ENCODE measurements around the gene CTDSPL2. TPM values are rescaled to one million over a fixed set of nuclear protein-coding genes. Genes with fewer than 3 reads are reported as not detected.
A peak's percentile ranks its signal among the peaks of the same experiment; 100 is the strongest.
"Not testable (repeated sequence)": the region's sequence is repeated elsewhere in the genome, so short reads cannot be mapped to it uniquely, and the experiment has no call there.

CTDSPL2 gene
- polyA plus RNA-seq, 1 donor from 2014 or later = 78.1 TPM

- no peak overlapping the region for H3K9ac ChIP-seq (ENCODE audit: low read length)
- no peaks in the 10 kb centered on the region for H3K27me3 ChIP-seq (ENCODE audit: insufficient read depth, low read depth, low read length)
- no peak overlapping the region for H3K4me2 ChIP-seq (ENCODE audit: low read length)
- no peak for TF ChIP-seq SMC3 (conservative IDR thresholded peaks at IDR 0.05; ENCODE audit: poor library complexity)
- TF ChIP-seq MXI1 (conservative IDR thresholded peaks at IDR 0.05; ENCODE audit: poor library complexity, severe bottlenecking) = no peak
- TF ChIP-seq EP300 (conservative IDR thresholded peaks at IDR 0.05; ENCODE audit: poor library complexity, severe bottlenecking) = no peak
- TF ChIP-seq, protein P1, sequence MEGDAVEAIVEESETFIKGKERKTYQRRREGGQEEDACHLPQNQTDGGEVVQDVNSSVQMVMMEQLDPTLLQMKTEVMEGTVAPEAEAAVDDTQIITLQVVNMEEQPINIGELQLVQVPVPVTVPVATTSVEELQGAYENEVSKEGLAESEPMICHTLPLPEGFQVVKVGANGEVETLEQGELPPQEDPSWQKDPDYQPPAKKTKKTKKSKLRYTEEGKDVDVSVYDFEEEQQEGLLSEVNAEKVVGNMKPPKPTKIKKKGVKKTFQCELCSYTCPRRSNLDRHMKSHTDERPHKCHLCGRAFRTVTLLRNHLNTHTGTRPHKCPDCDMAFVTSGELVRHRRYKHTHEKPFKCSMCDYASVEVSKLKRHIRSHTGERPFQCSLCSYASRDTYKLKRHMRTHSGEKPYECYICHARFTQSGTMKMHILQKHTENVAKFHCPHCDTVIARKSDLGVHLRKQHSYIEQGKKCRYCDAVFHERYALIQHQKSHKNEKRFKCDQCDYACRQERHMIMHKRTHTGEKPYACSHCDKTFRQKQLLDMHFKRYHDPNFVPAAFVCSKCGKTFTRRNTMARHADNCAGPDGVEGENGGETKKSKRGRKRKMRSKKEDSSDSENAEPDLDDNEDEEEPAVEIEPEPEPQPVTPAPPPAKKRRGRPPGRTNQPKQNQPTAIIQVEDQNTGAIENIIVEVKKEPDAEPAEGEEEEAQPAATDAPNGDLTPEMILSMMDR (IDR thresholded peaks at IDR 0.05; ENCODE audit: poor library complexity, severe bottlenecking) = no peak
- TF ChIP-seq TAF1 (IDR thresholded peaks at IDR 0.05; ENCODE audit: low read depth) = no peak
- no peak for TF ChIP-seq POLR2AphosphoS5 (IDR thresholded peaks at IDR 0.05)
- TF ChIP-seq RAD21 (conservative IDR thresholded peaks at IDR 0.05) = no peak
- H3K4me3 ChIP-seq (ENCODE audit: low read length) = no peak overlapping the region
- no peak overlapping the region for H2AFZ ChIP-seq (ENCODE audit: low read depth, low read length)
- no peaks in the 10 kb centered on the region for H4K20me1 ChIP-seq (ENCODE audit: insufficient read depth)
- H3K27ac ChIP-seq (ENCODE audit: low read length) = no peak overlapping the region
- no peaks in the 10 kb centered on the region for H3K36me3 ChIP-seq (ENCODE audit: insufficient read depth, low read length)
- peaks cover 8% of the 10 kb centered on the region for H3K79me2 ChIP-seq (replicated peaks; ENCODE audit: insufficient read depth, low read length)
- H3K9me2 ChIP-seq (ENCODE audit: insufficient read depth, low read length) = no peaks in the 10 kb centered on the region
- H3F3A ChIP-seq (ENCODE audit: insufficient read depth, low read length, poor library complexity, severe bottlenecking) = no peaks in the 10 kb centered on the region
- no peaks in the 10 kb centered on the region for H3K9me3 ChIP-seq (ENCODE audit: low read length)
These were observed 118.7 kb downstream of the CTDSPL2 start for GRCh38 chr15:44545913-44546802.

DNA sequence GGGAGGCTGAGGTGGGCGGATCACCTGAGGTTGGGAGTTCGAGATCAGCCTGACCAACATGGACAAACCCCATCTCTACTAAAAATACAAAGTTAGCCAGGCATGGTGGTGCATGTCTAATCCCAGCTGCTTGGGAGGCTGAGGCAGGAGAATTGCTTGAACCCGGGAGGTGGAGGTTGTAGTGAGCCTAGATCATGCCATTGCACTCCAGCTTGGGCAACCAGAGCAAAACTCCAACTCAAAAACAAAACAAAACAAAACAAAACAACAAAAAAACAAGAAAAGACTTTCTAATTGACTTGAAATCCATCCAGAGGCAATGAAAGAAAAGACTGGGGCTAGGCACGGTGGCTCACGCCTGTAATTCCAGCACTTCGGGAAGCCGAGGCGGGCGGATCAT lies 121.7 kb downstream of the CTDSPL2 start:
- not testable (repeated sequence) for H2AFZ ChIP-seq (ENCODE audit: low read depth, low read length); H3K27me3 ChIP-seq (ENCODE audit: insufficient read depth, low read depth, low read length); H3K4me2 ChIP-seq (ENCODE audit: low read length); H3K9me3 ChIP-seq (ENCODE audit: low read length); H3K9me2 ChIP-seq (ENCODE audit: insufficient read depth, low read length); H4K20me1 ChIP-seq (ENCODE audit: insufficient read depth); H3F3A ChIP-seq (ENCODE audit: insufficient read depth, low read length, poor library complexity, severe bottlenecking); H3K79me2 ChIP-seq (replicated peaks; ENCODE audit: insufficient read depth, low read length); H3K9ac ChIP-seq (ENCODE audit: low read length); H3K36me3 ChIP-seq (ENCODE audit: insufficient read depth, low read length); H3K27ac ChIP-seq (ENCODE audit: low read length); H3K4me3 ChIP-seq (ENCODE audit: low read length)

DNA sequence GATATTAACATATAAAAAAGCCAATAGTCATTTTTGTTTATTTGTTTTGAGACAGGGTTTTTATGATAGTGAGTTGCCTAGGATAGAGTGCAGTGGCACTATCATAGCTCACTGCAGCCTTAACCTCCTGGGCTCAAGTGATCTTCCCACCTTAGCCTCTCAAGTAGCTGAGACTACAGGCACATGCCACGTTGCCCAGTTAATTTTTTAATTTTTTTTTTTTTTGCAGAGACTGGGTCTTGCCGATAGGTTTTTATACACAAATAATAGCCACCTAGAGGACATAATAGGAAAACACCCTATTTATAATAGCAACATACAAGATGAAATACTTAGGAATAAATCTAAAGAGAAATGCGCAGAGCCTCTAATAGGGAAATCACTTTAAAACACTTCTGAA lies 122.8 kb downstream of the CTDSPL2 start:
- Histone ChIP-seq H2AFZ (ENCODE audit: low read depth, low read length) (no peak overlapping the region), H3K36me3 (ENCODE audit: insufficient read depth, low read length) (peaks cover 4% of the 10 kb centered on the region), H3K79me2 (replicated peaks; ENCODE audit: insufficient read depth, low read length) (peaks cover 5% of the 10 kb centered on the region), H3K9me2 (ENCODE audit: insufficient read depth, low read length) (no peaks in the 10 kb centered on the region), H4K20me1 (ENCODE audit: insufficient read depth) (no peaks in the 10 kb centered on the region), H3F3A (ENCODE audit: insufficient read depth, low read length, poor library complexity, severe bottlenecking) (no peaks in the 10 kb centered on the region), H3K4me3 (ENCODE audit: low read length) (no peak overlapping the region), H3K4me2 (ENCODE audit: low read length) (no peak overlapping the region), H3K27ac (ENCODE audit: low read length) (no peak overlapping the region), H3K9me3 (ENCODE audit: low read length) (no peaks in the 10 kb centered on the region), H3K27me3 (ENCODE audit: insufficient read depth, low read depth, low read length) (no peaks in the 10 kb centered on the region), H3K9ac (ENCODE audit: low read length) (no peak overlapping the region)
- TF ChIP-seq, protein P1 (IDR thresholded peaks at IDR 0.05; ENCODE audit: poor library complexity, severe bottlenecking) = peak; percentile 43
- TF ChIP-seq TAF1 (IDR thresholded peaks at IDR 0.05; ENCODE audit: low read depth) = no peak

Measured in neural cell (in vitro differentiated cells).